GM19372 (cell line): Measurements from ENCODE around the gene MACROD2.

ENCODE experiments used
- ATAC-seq: cut with Tn5 transposase; IDR thresholded peaks from one replicate; pipeline ENCODE4 v1.9.1; 2021; ENCODE audit warnings: mild to moderate bottlenecking, low read depth, moderate library complexity; ENCODE audit not compliant: unreplicated experiment

Gene MACROD2

DNA sequence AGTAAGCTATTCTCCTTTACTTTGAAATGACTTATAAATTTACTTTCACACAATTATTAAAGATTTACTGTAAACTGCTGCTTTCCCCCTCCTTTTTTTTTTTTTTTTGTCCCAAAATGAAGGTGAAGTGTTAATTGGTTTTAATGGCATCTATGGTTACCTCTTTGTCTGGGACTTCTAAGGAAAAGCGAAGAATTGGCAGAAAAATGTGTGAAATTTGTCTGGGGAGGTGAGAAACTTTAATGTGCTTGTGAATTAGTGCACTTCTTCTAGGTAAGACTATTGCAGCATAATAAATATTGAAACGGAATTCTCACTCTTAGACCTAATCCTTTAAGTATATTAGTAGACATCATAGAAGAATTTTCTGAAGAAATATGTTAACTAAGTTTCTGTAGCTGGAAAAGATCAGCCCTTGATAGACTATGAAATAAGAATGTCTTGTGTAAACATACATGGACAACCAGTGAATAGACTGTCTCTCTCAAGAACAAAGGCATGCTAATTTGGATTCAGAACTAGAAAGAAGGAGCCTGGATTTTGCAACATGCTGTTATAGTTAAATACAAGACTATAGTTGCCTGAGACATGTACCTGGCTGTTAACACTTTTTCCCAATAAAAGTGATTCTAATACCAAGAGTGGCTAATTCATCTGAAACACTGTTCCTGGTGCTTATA, 318.2 kb downstream of the MACROD2 start:
- no peak for ATAC-seq

DNA sequence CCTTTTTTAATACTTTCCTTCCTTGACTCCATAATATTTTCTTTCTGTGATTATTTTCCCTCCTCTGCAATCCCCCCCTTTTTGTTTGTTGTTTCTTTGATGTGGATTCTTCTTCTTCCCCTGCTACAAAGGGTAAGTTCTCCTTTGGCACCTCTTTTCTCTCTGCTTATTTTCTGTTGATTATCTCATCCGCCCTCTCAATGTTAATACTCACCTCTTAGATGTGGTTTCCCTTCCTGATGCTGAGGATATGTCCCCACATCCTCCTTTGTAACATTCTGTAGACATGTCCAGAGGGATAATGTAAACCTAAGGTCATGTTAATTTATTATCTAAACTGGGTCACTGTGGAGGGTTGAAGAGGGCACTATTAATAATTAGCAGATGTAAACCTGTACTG, 324.4 kb downstream of the MACROD2 start:
- ATAC-seq: no peak

DNA sequence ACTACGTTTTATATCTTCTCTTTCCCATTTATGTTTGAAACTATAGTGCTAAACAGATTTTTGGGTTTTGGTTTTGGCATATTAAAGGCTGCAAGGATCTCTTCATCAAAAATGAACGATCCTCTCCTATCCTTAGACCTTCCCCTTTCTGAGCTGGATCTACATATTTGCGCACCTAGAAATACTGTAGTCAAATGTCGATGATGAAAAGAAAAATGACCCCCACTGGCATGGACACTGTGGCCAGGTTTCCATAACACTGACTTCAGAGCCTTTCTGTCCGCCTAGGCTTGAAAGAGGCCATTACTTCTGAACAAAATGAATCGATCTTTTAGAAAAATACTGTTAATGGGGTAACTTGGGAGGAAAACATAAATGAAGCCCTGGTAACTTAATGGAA, 336.3 kb downstream of the MACROD2 start:
- no peak for ATAC-seq

DNA sequence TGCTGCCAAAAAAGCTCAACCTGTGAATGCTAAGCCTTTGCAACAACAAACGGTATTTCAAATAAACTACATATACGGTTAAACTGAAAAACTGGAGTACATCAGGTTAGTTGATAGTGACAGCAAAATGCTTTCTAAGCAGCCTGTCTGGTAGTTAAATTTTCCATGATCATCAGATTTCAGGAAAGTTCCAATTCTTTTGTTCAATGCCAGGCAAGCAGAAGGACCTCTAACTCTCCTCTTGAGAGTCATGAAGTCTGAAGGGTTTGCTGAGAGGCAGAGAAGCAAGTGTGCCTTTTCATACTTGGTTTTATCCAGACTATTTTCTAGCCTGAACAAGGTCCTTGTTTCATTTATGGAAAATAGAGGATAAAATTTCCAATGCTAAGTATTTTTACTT, 337.6 kb downstream of the MACROD2 start:
- ATAC-seq: no peak

- no peak for ATAC-seq
These were observed 338.4 kb downstream of the MACROD2 start for GRCh38 chr20:14333721-14334120.

DNA sequence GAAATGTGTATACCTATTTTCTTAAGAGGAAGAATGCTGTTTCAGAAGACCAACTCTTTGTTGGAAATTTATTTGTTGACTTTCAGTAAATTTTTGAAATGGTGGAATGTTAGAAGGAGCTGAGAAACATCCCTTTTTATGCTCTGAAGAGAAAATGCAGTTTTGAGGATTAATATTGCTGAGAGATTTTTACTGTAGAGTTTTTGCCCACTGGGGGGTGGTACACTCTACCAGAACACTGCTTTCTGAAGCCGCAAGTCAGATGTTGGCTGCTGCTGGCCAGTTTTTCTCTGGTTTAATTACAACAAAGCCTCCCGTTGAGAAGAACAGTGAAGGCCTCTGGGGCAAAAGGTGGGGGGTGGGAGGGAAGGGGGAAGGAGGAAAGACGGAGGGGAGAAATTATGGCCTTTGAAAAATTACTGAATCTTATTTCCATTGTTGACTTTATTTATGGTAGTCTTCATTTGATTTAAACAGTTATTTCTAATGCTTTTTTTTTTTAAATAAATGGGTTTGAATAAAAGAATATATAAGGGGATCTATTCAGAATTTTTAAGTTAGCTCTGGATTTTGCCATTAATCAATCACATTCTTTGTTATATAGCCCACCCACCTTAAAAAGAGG, 339.1 kb downstream of the MACROD2 start:
- no peak for ATAC-seq

GRCh38 chr20:14335052-14335451, 339.7 kb downstream of the MACROD2 start:
- ATAC-seq: no peak

DNA sequence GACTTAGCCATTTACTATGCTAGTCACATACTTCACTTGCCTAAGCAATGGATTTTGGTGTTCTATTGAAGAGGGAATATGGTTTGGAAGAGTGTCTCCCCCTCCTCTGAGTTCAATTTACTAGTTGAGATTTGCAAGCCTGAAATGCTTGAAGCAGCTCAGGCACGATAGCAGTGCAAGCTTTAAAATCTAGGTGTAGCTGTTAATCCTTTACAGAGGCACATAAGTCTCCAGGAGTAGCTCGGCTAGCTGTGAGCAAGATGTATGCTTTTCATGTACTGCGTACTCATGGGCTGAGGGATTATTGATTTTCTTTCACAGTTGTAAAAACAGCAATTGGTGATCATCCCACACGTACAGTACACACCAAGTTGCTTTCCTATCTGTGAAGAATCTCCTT, 341.4 kb downstream of the MACROD2 start:
- no peak for ATAC-seq

DNA sequence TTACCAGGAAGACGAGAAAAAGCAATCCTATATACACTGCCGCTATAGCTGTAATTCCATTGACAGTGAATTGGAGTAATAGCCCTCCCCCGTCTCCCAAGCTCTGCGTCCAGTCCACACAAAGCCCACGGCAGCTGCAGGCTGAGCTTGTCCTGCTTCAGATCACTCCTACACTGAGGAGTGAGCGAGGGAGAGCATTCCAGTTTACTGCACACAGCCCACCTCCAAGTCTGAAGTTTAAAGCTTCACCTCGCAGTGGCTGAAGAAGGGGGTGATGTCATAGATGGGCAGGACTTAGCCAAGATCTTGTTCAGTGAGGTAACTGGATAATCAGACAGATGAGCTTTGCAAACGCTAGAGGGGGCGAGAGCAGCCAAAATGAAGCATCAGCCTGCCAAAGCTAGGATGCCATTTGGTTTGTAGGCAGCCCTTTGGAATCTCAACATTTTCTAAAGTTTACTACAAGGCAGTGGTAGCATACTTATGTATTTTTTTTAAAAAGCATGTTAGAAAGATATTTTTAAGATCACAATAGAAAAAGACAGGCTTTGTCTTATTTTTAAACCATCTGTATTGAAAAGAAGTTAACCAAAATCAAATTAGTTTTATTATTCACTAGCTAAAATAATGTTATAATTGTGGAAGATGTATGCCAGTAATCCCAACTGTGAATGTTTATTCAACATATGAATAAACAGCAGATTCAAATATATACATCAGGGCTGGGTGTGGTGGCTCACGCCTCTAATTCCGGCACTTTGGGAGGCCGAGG, 342.3 kb downstream of the MACROD2 start, which contains the start of gene FLRT3:
FLRT3 (minus strand) TSS at position 213 of the 772 bp plus-strand sequence. CDS start 10,106 bp downstream, outside the sequence.
- peak; percentile 98 for ATAC-seq

GRCh38 chr20:14341801-14342200, 346.5 kb downstream of the MACROD2 start:
- no peak for ATAC-seq

DNA sequence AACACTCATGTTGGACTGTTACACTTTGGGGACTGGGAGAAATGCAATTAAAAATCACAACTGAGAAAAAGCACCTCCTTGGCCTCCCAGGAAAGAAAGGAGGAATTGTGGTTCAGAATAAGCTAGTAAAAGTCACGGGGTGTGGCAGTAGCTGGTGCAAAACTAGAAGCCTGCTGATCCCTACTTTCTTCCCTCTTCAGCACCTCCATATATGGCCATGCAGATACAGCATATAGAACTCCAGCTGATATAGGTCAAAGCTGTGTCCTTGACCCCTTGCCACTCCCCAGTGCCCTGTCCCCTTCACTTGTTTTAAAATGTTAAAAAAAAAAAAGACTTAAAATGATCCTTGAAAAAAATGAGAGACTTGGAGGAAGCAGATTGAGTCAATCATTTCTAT, 347.6 kb downstream of the MACROD2 start:
- no peak for ATAC-seq

GRCh38 chr20:14343491-14344065, 348.3 kb downstream of the MACROD2 start:
- no peak for ATAC-seq

DNA sequence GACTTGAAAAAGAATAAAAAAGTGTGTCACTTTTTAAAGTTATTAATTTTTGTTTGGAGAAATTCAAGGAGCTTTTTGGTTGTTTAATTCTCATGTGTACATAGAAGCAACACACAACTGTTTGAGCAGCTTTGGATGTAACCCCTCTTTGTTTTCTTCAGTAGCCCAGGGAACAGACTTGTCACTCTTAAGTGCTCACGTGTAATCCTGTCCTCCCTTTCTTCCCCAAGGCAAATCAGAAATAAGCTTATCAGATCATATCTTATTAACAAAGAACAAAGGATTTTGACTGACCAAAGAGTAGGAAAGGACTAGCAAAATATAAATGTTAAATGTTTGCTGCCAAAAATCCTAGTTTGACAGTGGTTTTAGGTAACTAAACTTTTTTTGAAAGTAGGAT, 349.4 kb downstream of the MACROD2 start:
- ATAC-seq: no peak

DNA sequence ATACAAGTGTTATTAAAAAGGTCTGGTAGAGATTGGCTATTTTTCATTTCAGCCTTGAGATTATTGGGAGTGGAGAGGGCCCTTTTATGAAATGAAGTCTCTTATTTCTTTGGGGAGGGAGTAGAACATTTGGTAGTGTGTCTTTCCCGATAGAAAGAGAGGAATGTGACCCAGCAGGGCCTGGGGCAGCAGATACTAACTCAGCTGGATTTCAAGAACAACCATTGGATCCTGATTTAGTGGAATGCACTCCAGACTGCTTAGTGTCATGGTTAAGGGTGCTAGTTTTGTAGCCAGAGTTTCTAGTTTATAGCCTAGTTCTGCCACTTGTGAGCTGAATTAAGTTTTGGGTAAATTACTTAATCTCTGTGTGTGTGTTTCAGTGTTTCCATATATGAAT, 360.5 kb downstream of the MACROD2 start:
- ATAC-seq: no peak

DNA sequence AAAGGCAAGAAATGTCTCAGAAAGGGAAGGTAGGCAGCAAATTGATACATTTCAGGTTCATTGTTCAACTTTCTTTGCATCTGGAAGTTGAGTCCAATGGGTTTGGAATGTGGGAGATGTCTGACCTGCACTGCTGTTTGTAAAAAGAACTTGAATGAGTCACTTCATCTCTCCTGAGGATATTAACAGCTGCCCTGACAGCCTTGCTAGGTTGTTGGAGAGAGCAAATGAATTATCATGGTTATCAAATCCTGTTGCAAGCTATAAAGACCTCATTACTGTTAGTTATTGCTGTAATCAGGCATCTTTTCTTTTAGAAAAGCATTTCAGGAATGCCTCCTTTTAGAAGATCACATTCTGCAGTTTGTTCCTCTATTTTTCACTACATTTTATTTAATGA, 365.1 kb downstream of the MACROD2 start:
- no peak for ATAC-seq

DNA sequence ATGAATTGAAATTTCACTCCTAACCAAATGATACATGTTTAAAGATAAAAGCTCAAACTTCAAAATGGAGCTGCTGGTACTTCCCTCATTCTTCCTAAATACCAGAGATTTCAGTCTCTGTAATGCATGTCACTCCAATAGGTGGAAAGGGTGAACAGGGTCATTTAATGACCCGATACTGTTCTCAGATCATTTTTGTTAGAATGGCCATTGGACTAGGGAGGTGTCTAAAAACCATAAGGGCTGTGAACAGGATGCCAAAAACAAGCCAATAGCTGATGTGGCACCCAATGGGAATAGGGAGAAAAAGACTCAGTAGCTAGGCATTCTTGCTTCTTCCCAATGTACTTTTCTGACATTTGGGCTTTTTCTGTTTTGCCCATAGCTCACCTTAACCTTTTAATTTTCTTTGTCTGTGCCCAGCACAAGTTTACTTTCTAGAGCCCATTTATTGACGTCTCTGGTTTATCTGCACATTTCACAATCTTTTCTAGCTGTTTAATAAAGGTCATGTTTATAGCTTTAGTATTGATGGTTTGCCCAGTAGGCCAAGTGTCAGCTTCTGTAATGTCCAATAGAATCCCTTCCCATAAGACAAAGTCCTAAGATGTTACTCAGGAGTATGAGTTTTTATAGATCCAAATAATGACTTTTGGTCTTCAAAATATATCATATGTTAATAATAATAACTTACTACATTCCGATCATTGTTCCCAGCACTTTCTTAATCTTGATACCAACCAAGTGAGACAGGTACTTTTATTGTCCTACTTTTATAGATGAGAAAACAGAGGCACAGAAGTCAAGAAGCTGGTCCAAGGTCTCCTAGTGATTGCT, 366.4 kb downstream of the MACROD2 start:
- ATAC-seq: no peak

DNA sequence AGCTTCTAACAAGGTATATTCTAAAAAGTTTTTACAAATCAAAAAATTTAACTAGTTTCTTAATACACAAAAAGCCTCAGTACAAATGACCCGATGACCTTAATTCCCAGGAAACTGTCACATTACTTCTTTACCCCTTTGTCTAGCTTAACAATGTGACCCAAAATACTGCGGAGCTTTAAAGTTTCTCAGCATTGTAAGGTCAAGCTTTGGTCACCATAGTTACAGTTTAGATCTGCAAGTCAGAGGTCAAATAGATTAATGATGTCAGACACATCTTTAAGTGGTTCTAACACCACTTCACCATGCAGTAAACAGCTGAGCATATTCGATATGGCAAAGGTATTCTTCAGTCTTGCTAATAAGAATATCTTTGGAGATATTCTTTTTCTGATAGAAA, 378.9 kb downstream of the MACROD2 start:
- ATAC-seq: no peak

DNA sequence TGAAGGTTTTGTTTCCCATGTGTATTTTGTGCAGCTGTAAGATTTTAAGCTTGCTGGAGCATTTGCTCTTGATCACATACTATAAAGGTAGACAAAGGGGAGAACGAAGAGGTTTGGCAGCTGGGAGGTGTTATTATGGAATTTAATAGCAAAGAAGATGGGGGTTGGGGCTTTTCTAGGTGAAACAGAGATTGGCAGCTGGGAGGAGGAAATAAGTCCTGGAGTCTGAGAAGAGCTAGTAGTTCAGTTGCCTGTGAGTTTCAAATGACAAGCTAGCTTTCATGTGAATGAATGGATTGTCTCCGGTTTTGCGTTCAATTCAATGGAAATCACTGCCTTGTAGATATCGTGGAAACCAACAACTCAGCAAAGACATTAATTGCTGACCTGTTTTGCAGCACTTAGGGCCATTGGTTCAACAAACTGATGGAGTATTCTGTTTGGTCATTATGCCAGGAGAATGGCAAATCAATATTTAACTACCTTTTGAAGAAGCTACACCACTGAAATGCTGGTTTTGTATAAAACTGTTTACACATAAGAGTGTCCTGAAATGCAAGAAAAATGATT, 380.2 kb downstream of the MACROD2 start:
- no peak for ATAC-seq

- ATAC-seq: no peak
These were observed 383.0 kb downstream of the MACROD2 start for GRCh38 chr20:14378326-14378725.

- no peak for ATAC-seq
These were observed 388.0 kb downstream of the MACROD2 start for GRCh38 chr20:14383335-14383734.
